Measurements from ENCODE around the gene GALNT14.
"Not testable (repeated sequence)": the region's sequence is repeated elsewhere in the genome, so short reads cannot be mapped to it uniquely, and the experiment has no call there.

Gene GALNT14, protein sequence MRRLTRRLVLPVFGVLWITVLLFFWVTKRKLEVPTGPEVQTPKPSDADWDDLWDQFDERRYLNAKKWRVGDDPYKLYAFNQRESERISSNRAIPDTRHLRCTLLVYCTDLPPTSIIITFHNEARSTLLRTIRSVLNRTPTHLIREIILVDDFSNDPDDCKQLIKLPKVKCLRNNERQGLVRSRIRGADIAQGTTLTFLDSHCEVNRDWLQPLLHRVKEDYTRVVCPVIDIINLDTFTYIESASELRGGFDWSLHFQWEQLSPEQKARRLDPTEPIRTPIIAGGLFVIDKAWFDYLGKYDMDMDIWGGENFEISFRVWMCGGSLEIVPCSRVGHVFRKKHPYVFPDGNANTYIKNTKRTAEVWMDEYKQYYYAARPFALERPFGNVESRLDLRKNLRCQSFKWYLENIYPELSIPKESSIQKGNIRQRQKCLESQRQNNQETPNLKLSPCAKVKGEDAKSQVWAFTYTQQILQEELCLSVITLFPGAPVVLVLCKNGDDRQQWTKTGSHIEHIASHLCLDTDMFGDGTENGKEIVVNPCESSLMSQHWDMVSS

DNA sequence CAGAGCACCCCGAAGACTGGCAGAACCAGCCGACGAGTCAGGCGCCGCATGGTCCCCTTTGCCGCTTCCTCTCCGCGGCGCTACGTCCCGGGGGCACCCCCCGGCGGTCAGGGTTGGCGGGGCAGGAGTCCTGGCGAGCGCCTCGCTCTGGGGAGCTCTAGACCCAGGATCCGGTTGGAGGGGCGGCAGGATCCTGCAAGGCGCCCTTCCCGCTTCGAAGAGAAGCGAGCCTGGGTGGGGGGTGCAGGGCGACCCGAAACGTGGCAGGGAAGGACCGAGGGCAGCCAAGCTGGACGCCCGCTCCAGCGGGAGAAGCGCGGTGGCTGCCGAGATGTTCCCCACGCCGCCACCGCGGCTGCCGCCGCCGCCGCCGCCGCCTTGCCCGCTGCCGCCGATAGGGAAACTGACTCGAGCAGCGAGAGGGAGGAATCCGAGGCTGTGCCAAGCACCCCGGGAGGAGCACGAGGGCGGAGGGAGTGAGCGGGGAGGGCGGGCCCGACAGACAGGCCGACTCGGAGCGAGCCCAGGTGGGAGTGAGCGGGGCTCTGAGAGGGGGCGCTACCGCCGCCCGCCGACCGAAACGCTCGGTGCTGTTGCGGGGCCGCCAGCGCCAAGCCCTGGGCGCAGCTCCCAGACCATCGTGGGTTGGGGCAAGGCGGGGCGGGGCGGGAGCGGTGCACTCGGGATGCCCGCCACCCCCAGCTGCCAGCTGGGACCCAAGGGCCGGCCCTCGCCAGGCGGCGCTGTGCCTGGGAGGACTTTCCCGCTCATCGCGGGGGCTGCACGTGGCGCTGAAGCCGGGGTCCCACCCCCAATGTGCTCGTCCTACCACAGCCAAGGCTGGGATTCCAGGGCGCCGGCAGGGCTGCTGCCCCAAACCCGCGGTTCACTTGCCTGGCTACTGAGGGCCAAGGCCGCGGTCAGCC is at the start of gene GALNT14:
GALNT14 (minus strand) TSS at position 404 of the 926 bp plus-strand sequence; CDS start at position 50, 354 bp downstream.
- peak; percentile 11 for DNase-seq (ENCODE audit: low read depth)

DNA sequence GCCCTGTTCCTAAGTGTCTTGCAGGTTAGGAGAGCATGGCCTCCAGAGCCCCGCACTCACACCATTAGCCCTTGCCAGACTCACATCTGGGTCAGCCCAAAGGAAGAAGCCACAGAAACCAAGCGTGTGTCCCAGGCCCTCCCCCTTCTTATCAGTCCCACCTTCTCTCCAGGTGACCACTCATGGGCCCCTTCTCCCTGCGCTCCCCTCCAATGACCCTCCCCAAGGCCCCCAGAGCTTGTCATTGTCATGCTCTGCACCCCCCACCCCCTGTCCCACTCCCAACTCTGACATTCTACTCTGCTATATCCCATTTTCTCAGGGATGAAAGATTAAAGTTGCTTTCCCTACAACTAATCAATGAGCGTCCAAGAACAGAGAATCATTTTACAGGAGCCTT is 48.9 kb upstream of the GALNT14 start:
- H3K4me3 ChIP-seq (ENCODE audit: low read length), result no peak overlapping the region
- TF ChIP-seq, protein P1, sequence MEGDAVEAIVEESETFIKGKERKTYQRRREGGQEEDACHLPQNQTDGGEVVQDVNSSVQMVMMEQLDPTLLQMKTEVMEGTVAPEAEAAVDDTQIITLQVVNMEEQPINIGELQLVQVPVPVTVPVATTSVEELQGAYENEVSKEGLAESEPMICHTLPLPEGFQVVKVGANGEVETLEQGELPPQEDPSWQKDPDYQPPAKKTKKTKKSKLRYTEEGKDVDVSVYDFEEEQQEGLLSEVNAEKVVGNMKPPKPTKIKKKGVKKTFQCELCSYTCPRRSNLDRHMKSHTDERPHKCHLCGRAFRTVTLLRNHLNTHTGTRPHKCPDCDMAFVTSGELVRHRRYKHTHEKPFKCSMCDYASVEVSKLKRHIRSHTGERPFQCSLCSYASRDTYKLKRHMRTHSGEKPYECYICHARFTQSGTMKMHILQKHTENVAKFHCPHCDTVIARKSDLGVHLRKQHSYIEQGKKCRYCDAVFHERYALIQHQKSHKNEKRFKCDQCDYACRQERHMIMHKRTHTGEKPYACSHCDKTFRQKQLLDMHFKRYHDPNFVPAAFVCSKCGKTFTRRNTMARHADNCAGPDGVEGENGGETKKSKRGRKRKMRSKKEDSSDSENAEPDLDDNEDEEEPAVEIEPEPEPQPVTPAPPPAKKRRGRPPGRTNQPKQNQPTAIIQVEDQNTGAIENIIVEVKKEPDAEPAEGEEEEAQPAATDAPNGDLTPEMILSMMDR (conservative IDR thresholded peaks at IDR 0.05; ENCODE audit: low read depth, low read length), result no peak
- no peak for DNase-seq (ENCODE audit: low read depth)

More for the DNA sequence above, at the start of gene GALNT14:
- peak within 1 kb of the TSS; percentile 49 for H3K4me3 ChIP-seq (ENCODE audit: low read length)
- TF ChIP-seq, protein P1 (conservative IDR thresholded peaks at IDR 0.05; ENCODE audit: low read depth, low read length), result peak; percentile 64

DNA sequence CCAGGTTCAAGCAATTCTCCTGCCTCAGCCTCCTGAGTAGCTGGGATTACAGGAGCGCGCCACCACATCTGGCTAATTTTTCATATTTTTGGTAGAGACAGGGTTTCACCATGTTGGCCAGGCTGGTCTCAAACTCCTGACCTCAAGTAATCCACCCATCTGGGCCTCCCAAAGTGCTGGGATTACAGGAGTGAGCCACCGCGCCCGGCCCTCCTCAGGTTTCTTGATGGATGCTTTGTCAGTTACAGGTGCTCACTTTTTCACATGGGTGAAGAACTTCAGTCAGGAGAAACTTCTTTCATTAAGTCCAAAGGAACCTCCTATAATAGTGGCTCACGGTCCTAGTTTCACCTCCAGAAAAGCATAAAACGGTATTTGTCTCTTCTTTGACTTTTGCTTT is 45.7 kb upstream of the GALNT14 start:
- not testable (repeated sequence) for DNase-seq (ENCODE audit: low read depth)

DNA sequence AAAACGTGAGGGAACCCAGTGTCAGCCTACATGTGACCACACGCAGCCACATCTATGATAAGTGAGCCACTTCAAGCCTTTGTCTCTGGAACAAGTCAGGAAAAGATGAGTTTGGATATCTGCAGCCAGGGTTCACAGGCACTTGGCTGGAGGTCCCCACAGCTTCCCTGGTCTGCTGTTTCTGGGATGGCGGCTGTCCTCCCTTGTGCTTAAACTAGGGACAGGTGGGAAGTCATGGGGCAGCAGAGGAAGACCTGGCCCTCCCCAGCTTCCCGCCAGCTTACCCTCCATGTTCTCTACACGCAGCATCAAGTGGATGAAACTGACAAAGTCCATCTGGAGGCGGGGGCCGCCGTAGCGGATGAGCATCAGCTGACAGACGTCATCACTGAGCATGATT is 38.5 kb upstream of the GALNT14 start:
- no peak for DNase-seq (ENCODE audit: low read depth)
- TF ChIP-seq, protein P1 (conservative IDR thresholded peaks at IDR 0.05; ENCODE audit: low read depth, low read length), result no peak
- no peak overlapping the region for H3K4me3 ChIP-seq (ENCODE audit: low read length)

More for the DNA sequence above, 45.7 kb upstream of the GALNT14 start:
- H3K4me3 ChIP-seq (ENCODE audit: low read length), result not testable (repeated sequence)

DNA sequence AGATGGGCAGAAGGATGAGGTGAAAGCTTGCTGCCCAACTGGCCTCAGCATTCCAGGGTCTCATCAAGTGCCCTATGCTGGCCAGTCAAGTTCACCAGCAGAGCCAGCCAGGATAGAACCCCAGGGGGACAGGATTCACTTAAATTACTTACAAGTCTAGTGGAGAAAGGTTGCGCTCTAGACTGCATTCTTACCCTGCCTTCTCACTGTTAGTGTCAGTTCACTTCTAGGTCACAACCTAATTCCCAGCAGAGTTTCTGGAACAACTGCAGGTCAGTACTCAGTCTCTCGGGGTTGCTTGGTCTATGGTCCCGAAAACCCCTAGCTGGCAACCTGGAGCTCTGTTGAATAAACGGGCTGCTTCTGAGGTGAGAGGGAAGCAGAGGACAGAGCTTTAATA is 32.9 kb upstream of the GALNT14 start:
- no peak overlapping the region for H3K4me3 ChIP-seq (ENCODE audit: low read length)
- TF ChIP-seq, protein P1 (conservative IDR thresholded peaks at IDR 0.05; ENCODE audit: low read depth, low read length), result no peak
- DNase-seq (ENCODE audit: low read depth), result no peak

DNA sequence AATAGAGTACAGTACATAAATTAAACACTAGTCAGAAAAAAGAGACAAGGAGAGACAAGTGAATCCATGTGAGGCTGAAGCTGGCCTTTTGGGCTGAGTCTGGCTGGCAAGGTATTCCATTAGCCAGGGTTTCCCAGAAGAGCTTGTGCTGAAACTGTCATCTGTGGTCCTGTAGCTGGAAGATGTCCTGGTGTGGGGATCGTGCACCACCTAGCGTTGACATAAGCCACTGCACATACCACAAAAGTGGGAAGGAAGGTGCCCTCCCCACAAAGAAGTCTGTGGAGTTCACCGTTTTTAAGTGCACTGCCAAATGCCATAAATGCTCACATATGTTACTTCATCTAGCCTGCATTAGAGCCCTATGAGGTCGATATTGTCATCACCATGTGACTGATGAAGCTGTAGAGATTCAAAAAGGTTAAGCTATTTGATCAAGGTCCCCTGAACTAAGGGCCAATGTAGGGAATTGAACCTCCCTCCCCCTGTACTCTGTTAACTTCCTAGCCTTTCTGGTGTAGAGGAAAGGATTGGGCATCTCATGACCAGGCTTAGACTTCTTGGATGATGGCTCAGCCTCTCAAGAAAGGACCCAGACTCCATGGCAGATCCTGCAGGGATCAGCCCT is 31.9 kb upstream of the GALNT14 start:
- peak; percentile 23 for DNase-seq (ENCODE audit: low read depth)
- H3K4me3 ChIP-seq (ENCODE audit: low read length), result no peak overlapping the region
- TF ChIP-seq, protein P1 (conservative IDR thresholded peaks at IDR 0.05; ENCODE audit: low read depth, low read length), result peak; percentile 98

DNA sequence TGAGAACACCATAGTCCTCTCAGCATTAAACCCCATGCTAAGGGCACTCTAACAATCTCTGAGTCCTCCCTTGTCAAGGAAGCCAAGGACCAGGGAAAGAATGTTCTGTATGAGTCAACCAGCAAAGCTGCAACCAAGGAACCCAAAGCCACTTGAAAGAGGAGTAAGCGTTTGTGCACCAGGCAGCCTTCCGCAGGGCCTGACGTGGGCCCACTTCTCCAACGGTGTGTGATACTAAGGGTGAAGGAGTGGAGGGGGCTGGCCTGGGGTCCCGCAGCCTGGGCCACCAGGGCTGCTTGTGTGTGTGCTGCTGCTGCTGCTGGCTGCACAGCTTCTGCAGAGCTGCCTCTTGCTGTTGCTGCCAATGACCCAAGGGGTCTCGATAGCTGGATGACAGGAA is 30.1 kb upstream of the GALNT14 start:
- no peak for DNase-seq (ENCODE audit: low read depth)
- TF ChIP-seq, protein P1 (conservative IDR thresholded peaks at IDR 0.05; ENCODE audit: low read depth, low read length), result no peak
- H3K4me3 ChIP-seq (ENCODE audit: low read length), result no peak overlapping the region

All from retinal pigment epithelial cell (primary cell).